IPS-15b (cell line): Measurements from ENCODE around the gene TYROBP.

Experiments
- H3K27me3 ChIP-seq: one replicate; pipeline ENCODE4 v1.6.1; 2013; ENCODE audit warnings: low read length; ENCODE audit not compliant: control insufficient read depth, insufficient read depth
- H3K36me3 ChIP-seq: one replicate; pipeline ENCODE4 v1.6.1; 2013; ENCODE audit warnings: low read length; ENCODE audit not compliant: control insufficient read depth, insufficient read depth
- H3K4me1 ChIP-seq: one replicate; pipeline ENCODE4 v1.6.1; 2013; ENCODE audit warnings: mild to moderate bottlenecking, low read length; ENCODE audit not compliant: control insufficient read depth, insufficient read depth
- H3K4me3 ChIP-seq: one replicate; pipeline ENCODE4 v1.5.1; 2013; ENCODE audit warnings: low read depth, low read length
- H3K9ac ChIP-seq: one replicate; pipeline ENCODE4 v1.6.1; 2013; ENCODE audit warnings: low read depth, mild to moderate bottlenecking, low read length
- H3K9me3 ChIP-seq: one replicate; pipeline ENCODE4 v1.6.1; 2013; ENCODE audit warnings: mild to moderate bottlenecking, low read length; ENCODE audit not compliant: control insufficient read depth, insufficient read depth

The TYROBP gene

GRCh38 chr19:35939307-35940077 is 31.4 kb upstream of the TYROBP start:
- Histone ChIP-seq H3K4me3 (no peak overlapping the region), H3K36me3 (peaks cover 14% of the 10 kb centered on the region), H3K4me1 (peaks cover 10% of the 10 kb centered on the region), H3K9ac (no peak overlapping the region), H3K27me3 (no peaks in the 10 kb centered on the region), H3K9me3 (no peaks in the 10 kb centered on the region)

GRCh38 chr19:35938282-35939224 is 30.5 kb upstream of the TYROBP start:
- Histone ChIP-seq H3K4me3 (peak overlapping the region; percentile 78), H3K9ac (no peak overlapping the region), H3K27me3 (no peaks in the 10 kb centered on the region), H3K4me1 (peaks cover 10% of the 10 kb centered on the region), H3K36me3 (peaks cover 12% of the 10 kb centered on the region), H3K9me3 (no peaks in the 10 kb centered on the region)

GRCh38 chr19:35937345-35938281 is 29.5 kb upstream of the TYROBP start:
- H3K36me3 ChIP-seq: peaks cover 12% of the 10 kb centered on the region
- H3K9me3 ChIP-seq: no peaks in the 10 kb centered on the region
- H3K27me3 ChIP-seq: no peaks in the 10 kb centered on the region
- H3K9ac ChIP-seq: peak overlapping the region; percentile 65
- peaks cover 10% of the 10 kb centered on the region for H3K4me1 ChIP-seq
- H3K4me3 ChIP-seq: peak overlapping the region; percentile 78

GRCh38 chr19:35936738-35937268 is 28.7 kb upstream of the TYROBP start:
- Histone ChIP-seq H3K4me1 (peaks cover 18% of the 10 kb centered on the region), H3K27me3 (no peaks in the 10 kb centered on the region), H3K4me3 (peak overlapping the region; percentile 78), H3K36me3 (peaks cover 12% of the 10 kb centered on the region), H3K9me3 (no peaks in the 10 kb centered on the region), H3K9ac (peak overlapping the region; percentile 65)

DNA sequence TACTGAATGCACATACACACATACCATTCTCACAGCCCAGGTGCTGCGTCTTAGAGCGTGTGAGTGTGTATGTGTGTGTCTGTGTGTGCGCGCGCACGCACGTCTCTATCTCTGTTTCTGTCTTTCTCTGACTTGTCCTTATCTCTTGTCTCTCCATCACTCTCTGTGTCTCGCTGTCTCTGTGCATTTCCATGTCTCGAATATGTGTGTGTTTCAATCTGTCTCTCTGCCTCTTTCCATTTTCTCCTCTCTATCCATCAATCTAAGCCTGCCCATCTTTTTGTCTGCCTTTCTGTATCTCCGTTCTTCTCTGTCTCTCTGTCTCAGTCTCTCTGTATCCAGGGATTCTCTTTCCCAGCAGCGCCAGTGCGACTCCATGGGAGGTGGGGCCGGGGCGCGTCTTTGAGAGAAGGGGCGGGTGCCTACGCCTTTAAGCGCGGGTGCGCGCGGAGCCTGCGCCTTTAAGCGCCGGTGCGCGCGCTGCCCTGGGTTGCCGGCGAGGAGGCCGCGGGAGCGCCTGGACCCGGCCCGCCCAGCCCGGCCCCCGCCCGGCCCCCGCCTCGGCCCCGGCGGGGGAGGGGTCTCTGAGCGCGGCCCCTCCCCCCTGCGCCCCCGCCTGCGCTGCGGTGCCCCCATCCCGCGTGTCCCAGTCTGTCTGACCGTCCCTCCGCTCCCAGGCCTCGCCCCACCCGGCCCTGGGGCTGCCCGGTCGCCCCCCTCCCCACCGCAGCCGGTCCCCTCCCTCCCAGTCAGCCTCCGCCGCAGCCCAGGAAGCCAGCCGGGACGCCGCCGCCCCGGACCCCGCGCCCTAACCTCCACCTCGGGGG is 28.0 kb upstream of the TYROBP start, which contains the start of gene LRFN3:
Gene LRFN3 (plus strand): TSS at position 464 of the 827 bp plus-strand sequence. CDS start 3,052 bp downstream, outside the sequence.
- H3K9ac ChIP-seq: peak within 1 kb of the TSS; percentile 65
- peak within 1 kb of the TSS; percentile 78 for H3K4me3 ChIP-seq
- H3K27me3 ChIP-seq: no peaks in the 10 kb centered on the region
- H3K4me1 ChIP-seq: peaks cover 18% of the 10 kb centered on the region
- no peaks in the 10 kb centered on the region for H3K9me3 ChIP-seq
- peaks cover 12% of the 10 kb centered on the region for H3K36me3 ChIP-seq

DNA sequence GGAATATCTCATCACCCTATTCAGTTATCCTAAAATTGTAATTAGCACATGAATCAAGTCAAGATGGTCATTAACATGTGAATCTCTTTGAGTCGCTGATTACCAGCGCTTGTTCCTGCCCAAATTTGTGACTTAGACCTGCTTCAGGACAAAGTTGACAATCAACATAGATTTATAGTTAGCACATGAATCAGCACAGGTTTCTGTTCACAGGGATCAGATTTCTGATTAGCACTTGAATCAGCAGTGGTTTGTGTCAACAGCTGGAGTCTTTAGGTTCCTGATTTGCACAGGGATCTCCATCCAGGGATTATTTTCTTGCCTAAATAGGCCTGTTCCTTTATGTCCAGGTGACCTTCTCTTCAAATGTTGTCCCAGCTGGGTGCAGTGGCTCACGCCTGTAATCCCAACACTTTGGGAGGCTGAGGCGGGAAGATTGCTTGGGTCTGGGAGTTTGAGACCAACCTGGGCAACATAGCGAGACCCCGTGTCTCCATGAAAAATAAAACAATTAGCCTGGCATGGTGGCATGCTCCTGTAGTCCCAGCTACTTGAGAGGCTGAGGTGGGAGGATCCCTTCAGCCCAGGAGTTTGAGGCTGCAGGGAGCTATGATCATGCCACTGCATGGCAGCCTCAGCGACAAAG is 24.3 kb upstream of the TYROBP start:
- Histone ChIP-seq H3K9ac (no peak overlapping the region), H3K4me3 (peak overlapping the region; percentile 48), H3K36me3 (no peaks in the 10 kb centered on the region), H3K4me1 (peaks cover 18% of the 10 kb centered on the region), H3K27me3 (no peaks in the 10 kb centered on the region), H3K9me3 (no peaks in the 10 kb centered on the region)

GRCh38 chr19:35931874-35932202 is 23.7 kb upstream of the TYROBP start:
- H3K9ac ChIP-seq: no peak overlapping the region

DNA sequence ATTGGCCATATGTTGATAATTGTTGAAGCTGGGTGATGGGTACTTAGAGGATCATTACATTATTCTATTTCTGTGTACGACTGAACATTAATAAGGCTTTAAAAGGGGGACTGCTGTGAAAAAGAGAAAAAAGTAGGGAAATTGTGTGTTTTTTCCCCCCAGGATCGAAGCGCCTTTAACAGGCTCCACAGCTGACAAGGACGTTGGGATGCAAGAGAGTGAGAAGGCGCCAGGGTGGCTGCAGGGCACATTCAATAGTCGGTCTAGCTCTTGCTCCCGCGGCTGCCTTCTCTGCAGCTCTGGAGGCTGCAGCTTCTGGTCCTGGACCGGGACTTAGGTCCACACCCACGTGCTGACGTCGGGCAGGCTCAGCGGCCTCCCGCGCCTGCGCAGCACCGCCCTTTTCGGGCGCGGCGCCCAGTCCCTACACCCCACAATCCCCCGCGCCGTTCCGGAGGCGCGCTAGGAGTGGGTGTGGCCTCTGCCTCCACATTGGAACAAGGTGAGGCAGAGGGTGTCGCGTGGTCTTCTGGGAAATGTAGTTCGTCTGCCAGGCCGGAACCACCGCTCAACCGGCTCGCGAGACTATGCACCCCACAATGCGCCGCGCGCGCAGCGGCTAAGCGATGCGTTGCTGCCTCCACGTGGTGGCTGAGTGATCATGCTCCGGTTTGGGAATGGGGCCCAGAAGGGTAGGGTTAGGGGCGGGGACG is 23.2 kb upstream of the TYROBP start:
- H3K4me1 ChIP-seq: peaks cover 13% of the 10 kb centered on the region
- peak overlapping the region; percentile 52 for H3K4me3 ChIP-seq
- H3K9ac ChIP-seq: no peak overlapping the region
- no peaks in the 10 kb centered on the region for H3K36me3 ChIP-seq
- no peaks in the 10 kb centered on the region for H3K9me3 ChIP-seq
- H3K27me3 ChIP-seq: no peaks in the 10 kb centered on the region

More at GRCh38 chr19:35931874-35932202, 23.7 kb upstream of the TYROBP start:
- H3K4me3 ChIP-seq: peak overlapping the region; percentile 48
- H3K4me1 ChIP-seq: peaks cover 14% of the 10 kb centered on the region
- no peaks in the 10 kb centered on the region for H3K9me3 ChIP-seq
- no peaks in the 10 kb centered on the region for H3K36me3 ChIP-seq
- H3K27me3 ChIP-seq: no peaks in the 10 kb centered on the region

DNA sequence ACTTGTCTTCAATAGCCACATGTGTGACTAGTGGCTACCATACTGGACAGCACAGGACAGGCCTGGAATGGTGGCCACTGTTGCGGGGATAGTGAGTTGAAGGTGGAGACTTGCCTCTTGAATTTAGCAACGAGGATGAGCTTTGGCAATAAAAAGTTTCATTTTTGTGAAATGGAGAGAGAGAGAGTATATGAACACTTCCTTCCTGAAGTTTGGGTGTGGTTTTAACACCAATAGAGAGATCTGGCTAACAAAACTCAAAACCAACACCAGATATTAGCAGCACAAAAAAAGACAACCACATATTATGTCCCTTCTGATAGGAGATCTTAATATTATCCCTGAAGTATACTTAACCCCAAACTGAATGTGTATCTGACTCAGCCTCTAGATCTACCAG is 21.8 kb upstream of the TYROBP start:
- Histone ChIP-seq H3K9me3 (no peaks in the 10 kb centered on the region), H3K27me3 (no peaks in the 10 kb centered on the region), H3K9ac (no peak overlapping the region), H3K36me3 (no peaks in the 10 kb centered on the region), H3K4me3 (no peak overlapping the region), H3K4me1 (peaks cover 8% of the 10 kb centered on the region)

- H3K9me3 ChIP-seq: no peaks in the 10 kb centered on the region
- peaks cover 11% of the 10 kb centered on the region for H3K4me1 ChIP-seq
- no peak overlapping the region for H3K9ac ChIP-seq
- H3K36me3 ChIP-seq: no peaks in the 10 kb centered on the region
- no peak overlapping the region for H3K4me3 ChIP-seq
- H3K27me3 ChIP-seq: no peaks in the 10 kb centered on the region
Measured at GRCh38 chr19:35928507-35928906, 20.4 kb upstream of the TYROBP start.
